ENCODE data around the gene KCNIP3. TPM values are rescaled to one million over a fixed set of nuclear protein-coding genes. Genes with fewer than 3 reads are reported as not detected.

The KCNIP3 gene
- total RNA-seq, 1 donor from 2014 or later = 3.0 TPM

- ATAC-seq = no peak
- DNase-seq = no peak
- Histone ChIP-seq H3K27me3 (no peaks in the 10 kb centered on the region), H3K27ac (no peak overlapping the region), H3K36me3 (no peaks in the 10 kb centered on the region), H3K4me1 (no peaks in the 10 kb centered on the region), H3K4me3 (no peak overlapping the region), H3K9me3 (no peaks in the 10 kb centered on the region)
- no peak for TF ChIP-seq CTCF (IDR thresholded peaks at IDR 0.05)
- intact Hi-C loops (cut with DNase I) = no loop called here
These were observed 20.0 kb downstream of the KCNIP3 start for GRCh38 chr2:95317123-95317500.

- no peaks in the 10 kb centered on the region for H3K27me3 ChIP-seq
- ATAC-seq = no peak
- H3K4me1 ChIP-seq = no peaks in the 10 kb centered on the region
- intact Hi-C loops (cut with DNase I) = no loop called here
- DNase-seq = no peak
- no peak for TF ChIP-seq CTCF (IDR thresholded peaks at IDR 0.05)
- H3K36me3 ChIP-seq = no peaks in the 10 kb centered on the region
- no peak overlapping the region for H3K27ac ChIP-seq
- H3K4me3 ChIP-seq = no peak overlapping the region
- no peaks in the 10 kb centered on the region for H3K9me3 ChIP-seq
These were observed 20.7 kb downstream of the KCNIP3 start for GRCh38 chr2:95317665-95318425.

- no peak overlapping the region for H3K27ac ChIP-seq
- no peak for TF ChIP-seq CTCF (IDR thresholded peaks at IDR 0.05)
- no peaks in the 10 kb centered on the region for H3K36me3 ChIP-seq
- H3K4me1 ChIP-seq = no peaks in the 10 kb centered on the region
- ATAC-seq = no peak
- intact Hi-C loops (cut with DNase I) = no loop called here
- H3K9me3 ChIP-seq = no peaks in the 10 kb centered on the region
- H3K27me3 ChIP-seq = no peaks in the 10 kb centered on the region
- no peak overlapping the region for H3K4me3 ChIP-seq
- DNase-seq = no peak
These were observed 21.5 kb downstream of the KCNIP3 start for GRCh38 chr2:95318431-95319220.

DNA sequence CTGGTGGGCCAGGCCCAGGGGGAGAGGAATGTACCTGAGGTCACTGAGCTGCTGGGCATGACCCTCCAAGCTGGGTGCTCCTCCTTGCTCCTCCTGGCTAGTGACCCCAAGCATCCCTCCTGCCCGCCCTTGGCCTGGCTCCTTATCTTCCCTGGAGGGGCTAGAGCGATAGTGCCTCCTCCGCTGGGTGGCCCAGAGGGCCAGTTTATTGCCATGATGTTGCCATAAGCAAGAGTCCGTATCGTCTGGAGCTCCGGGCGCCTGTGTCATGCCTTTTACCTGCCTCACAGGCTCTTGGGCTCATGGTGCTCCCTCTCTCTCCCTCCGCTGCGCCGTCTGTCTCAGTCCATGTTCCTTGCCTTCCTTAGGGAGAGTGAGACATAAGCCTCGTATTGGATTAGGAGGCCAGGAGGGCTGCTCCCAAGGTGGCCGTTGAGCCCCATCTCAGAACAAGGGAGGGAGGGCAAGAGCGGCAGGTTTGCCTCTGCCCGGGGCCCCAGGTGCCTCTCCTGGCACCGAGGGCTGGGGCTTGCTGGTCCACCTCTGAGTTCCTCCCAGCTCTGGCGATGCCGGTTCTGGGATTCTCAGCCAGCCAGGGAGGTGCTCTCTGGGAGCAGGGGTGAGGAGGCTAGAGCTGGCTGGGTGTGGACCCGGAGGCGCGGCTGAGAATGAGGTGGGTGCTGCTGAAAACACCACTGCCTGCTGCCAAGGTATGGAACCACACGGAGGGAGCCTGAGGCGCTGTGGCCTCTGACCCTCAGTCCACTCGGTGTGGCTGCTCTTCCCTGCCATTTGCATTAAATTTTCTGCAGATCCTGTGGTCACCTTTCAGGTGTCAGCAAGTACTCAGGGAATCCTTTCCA, 22.6 kb downstream of the KCNIP3 start:
- no peak for TF ChIP-seq CTCF (IDR thresholded peaks at IDR 0.05)
- H3K27me3 ChIP-seq = no peaks in the 10 kb centered on the region
- H3K27ac ChIP-seq = no peak overlapping the region
- H3K36me3 ChIP-seq = no peaks in the 10 kb centered on the region
- H3K4me1 ChIP-seq = no peaks in the 10 kb centered on the region
- no peak overlapping the region for H3K4me3 ChIP-seq
- ATAC-seq (no peak), DNase-seq (no peak)
- no peaks in the 10 kb centered on the region for H3K9me3 ChIP-seq
- intact Hi-C loops (cut with DNase I) = no loop called here

- intact Hi-C loops (cut with DNase I) = no loop called here
- no peak for DNase-seq
- no peak overlapping the region for H3K4me3 ChIP-seq
- H3K27me3 ChIP-seq = no peaks in the 10 kb centered on the region
- H3K9me3 ChIP-seq = no peaks in the 10 kb centered on the region
- TF ChIP-seq CTCF (IDR thresholded peaks at IDR 0.05) = no peak
- no peak for ATAC-seq
- no peak overlapping the region for H3K27ac ChIP-seq
- H3K36me3 ChIP-seq = no peaks in the 10 kb centered on the region
- no peaks in the 10 kb centered on the region for H3K4me1 ChIP-seq
These were observed 23.2 kb downstream of the KCNIP3 start for GRCh38 chr2:95320344-95320712.
